ENCODE data around the gene TMEM59L. TPM values are rescaled to one million over a fixed set of nuclear protein-coding genes. Genes with fewer than 3 reads are reported as not detected.

Gene TMEM59L
- total RNA-seq, 1 experiment from 2014 or later: 2.4 TPM

DNA sequence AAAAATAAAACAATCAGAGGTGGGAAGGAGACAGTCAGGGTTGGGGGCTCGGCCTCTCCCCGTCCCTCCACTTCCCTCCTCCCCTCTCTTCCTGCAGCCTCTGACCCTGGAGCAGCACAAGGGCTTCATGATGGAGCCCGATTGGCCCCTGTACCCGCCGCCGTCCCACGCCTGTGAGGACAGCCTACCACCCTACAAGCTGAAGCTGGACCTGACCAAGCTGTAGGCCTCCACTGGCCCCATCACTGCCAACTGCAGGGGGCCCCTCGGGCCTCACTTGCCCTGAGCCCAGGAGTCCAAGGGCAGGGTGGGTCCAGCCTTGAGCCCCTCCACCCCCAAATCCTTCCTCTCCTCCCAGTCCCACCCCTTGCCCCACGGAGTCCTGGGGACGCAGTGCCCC is 7.6 kb downstream of the TMEM59L start:
- TF ChIP-seq TCF7L2 (IDR thresholded peaks at IDR 0.05; ENCODE audit: low read depth, low read length) (no peak), SIN3A (IDR thresholded peaks at IDR 0.05; ENCODE audit: borderline replicate concordance, insufficient read depth, low read depth, low read length) (no peak), POLR2AphosphoS5 (IDR thresholded peaks at IDR 0.05; ENCODE audit: low read depth, low read length) (no peak)
- TF ChIP-seq, protein P1, sequence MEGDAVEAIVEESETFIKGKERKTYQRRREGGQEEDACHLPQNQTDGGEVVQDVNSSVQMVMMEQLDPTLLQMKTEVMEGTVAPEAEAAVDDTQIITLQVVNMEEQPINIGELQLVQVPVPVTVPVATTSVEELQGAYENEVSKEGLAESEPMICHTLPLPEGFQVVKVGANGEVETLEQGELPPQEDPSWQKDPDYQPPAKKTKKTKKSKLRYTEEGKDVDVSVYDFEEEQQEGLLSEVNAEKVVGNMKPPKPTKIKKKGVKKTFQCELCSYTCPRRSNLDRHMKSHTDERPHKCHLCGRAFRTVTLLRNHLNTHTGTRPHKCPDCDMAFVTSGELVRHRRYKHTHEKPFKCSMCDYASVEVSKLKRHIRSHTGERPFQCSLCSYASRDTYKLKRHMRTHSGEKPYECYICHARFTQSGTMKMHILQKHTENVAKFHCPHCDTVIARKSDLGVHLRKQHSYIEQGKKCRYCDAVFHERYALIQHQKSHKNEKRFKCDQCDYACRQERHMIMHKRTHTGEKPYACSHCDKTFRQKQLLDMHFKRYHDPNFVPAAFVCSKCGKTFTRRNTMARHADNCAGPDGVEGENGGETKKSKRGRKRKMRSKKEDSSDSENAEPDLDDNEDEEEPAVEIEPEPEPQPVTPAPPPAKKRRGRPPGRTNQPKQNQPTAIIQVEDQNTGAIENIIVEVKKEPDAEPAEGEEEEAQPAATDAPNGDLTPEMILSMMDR (IDR thresholded peaks at IDR 0.05): no peak
- TF ChIP-seq, protein P2, sequence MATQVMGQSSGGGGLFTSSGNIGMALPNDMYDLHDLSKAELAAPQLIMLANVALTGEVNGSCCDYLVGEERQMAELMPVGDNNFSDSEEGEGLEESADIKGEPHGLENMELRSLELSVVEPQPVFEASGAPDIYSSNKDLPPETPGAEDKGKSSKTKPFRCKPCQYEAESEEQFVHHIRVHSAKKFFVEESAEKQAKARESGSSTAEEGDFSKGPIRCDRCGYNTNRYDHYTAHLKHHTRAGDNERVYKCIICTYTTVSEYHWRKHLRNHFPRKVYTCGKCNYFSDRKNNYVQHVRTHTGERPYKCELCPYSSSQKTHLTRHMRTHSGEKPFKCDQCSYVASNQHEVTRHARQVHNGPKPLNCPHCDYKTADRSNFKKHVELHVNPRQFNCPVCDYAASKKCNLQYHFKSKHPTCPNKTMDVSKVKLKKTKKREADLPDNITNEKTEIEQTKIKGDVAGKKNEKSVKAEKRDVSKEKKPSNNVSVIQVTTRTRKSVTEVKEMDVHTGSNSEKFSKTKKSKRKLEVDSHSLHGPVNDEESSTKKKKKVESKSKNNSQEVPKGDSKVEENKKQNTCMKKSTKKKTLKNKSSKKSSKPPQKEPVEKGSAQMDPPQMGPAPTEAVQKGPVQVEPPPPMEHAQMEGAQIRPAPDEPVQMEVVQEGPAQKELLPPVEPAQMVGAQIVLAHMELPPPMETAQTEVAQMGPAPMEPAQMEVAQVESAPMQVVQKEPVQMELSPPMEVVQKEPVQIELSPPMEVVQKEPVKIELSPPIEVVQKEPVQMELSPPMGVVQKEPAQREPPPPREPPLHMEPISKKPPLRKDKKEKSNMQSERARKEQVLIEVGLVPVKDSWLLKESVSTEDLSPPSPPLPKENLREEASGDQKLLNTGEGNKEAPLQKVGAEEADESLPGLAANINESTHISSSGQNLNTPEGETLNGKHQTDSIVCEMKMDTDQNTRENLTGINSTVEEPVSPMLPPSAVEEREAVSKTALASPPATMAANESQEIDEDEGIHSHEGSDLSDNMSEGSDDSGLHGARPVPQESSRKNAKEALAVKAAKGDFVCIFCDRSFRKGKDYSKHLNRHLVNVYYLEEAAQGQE (IDR thresholded peaks at IDR 0.05; ENCODE audit: insufficient read depth in 1 of 2, low read depth in 2 of 2, low read length in 1 of 2): no peak
- ChIA-PET POLR2A (no interaction called here), CTCF (no interaction called here)
- no TSS peak for BruUV-seq (replicated peaks)
- intact Hi-C loops (cut with micrococcal nuclease; ENCODE audit: unreplicated experiment) (no loop called here), in situ Hi-C loops (cut with HindIII; ENCODE audit: low pct_unique_long_range_greater_than_20kb, low sequenced_read_pairs) (no loop called here)
- no peaks in the 10 kb centered on the region for H3K4me1 ChIP-seq (ENCODE audit: control insufficient read depth, insufficient read depth, low read length)
- H3K9me3 ChIP-seq (ENCODE audit: control insufficient read depth, insufficient read depth, low read depth, low read length): no peaks in the 10 kb centered on the region
- ATAC-seq (no peak), DNase-seq (ENCODE audit: low read depth, low spot score) (no peak)
- H3K27ac ChIP-seq (ENCODE audit: low read length): no peak overlapping the region
- no peak overlapping the region for H3K4me3 ChIP-seq (ENCODE audit: low read depth in 2 of 2, low read length in 2 of 2)
- H3K36me3 ChIP-seq (ENCODE audit: control insufficient read depth, insufficient read depth, low read length): no peaks in the 10 kb centered on the region
- H3K27me3 ChIP-seq (ENCODE audit: control insufficient read depth, insufficient read depth, low read length): no peaks in the 10 kb centered on the region

DNA sequence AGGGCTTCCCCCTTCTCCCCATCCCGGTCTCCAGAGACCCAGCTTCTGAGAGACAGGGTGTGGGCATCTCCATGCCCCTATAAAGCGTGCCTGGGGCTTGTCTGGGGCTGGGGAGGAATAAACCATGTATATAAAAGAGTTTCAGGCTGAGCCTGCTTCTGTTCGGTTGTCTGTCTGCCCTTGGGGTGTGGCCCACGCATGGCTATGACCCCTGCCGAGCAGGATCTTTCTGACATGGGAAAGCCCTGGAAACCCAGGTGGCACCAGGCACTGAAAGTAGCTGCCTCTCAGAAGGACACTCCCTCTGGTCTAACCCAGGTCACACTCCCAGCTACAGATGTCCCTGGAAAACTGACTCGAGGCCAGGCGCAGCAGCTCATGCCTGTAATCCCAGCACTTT is 8.2 kb downstream of the TMEM59L start:
- in situ Hi-C loops (cut with HindIII; ENCODE audit: low pct_unique_long_range_greater_than_20kb, low sequenced_read_pairs): no loop called here

More for the DNA sequence above, 8.2 kb downstream of the TMEM59L start:
- no peak overlapping the region for H3K4me3 ChIP-seq (ENCODE audit: low read depth in 2 of 2, low read length in 2 of 2)
- ATAC-seq (no peak), DNase-seq (ENCODE audit: low read depth, low spot score) (no peak)
- H3K27me3 ChIP-seq (ENCODE audit: control insufficient read depth, insufficient read depth, low read length): no peaks in the 10 kb centered on the region
- H3K4me1 ChIP-seq (ENCODE audit: control insufficient read depth, insufficient read depth, low read length): no peaks in the 10 kb centered on the region
- no peak overlapping the region for H3K27ac ChIP-seq (ENCODE audit: low read length)
- TF ChIP-seq, protein P1 (IDR thresholded peaks at IDR 0.05): no peak
- TF ChIP-seq TCF7L2 (IDR thresholded peaks at IDR 0.05; ENCODE audit: low read depth, low read length): no peak
- TF ChIP-seq POLR2AphosphoS5 (IDR thresholded peaks at IDR 0.05; ENCODE audit: low read depth, low read length): no peak
- no peak for TF ChIP-seq SIN3A (IDR thresholded peaks at IDR 0.05; ENCODE audit: borderline replicate concordance, insufficient read depth, low read depth, low read length)
- TF ChIP-seq, protein P2 (IDR thresholded peaks at IDR 0.05; ENCODE audit: insufficient read depth in 1 of 2, low read depth in 2 of 2, low read length in 1 of 2): no peak
- no peaks in the 10 kb centered on the region for H3K9me3 ChIP-seq (ENCODE audit: control insufficient read depth, insufficient read depth, low read depth, low read length)
- no TSS peak for BruUV-seq (replicated peaks)
- H3K36me3 ChIP-seq (ENCODE audit: control insufficient read depth, insufficient read depth, low read length): no peaks in the 10 kb centered on the region
- intact Hi-C loops (cut with micrococcal nuclease; ENCODE audit: unreplicated experiment): no loop called here
- ChIA-PET POLR2A (interaction anchor here (0.6 to 0.7 kb wide), 2 partner anchors 14 to 28 kb away, joined by 5 to 7 read pairs; no protein-coding TSS in a partner anchor), CTCF (no interaction called here)

All from Panc1 (cell line).